ENCODE measurements around the gene SMIM10L2A. TPM values are rescaled to one million over a fixed set of nuclear protein-coding genes. Genes with fewer than 3 reads are reported as not detected.
"Not testable (repeated sequence)": the region's sequence is repeated elsewhere in the genome, so short reads cannot be mapped to it uniquely, and the experiment has no call there.

SMIM10L2A gene
- total and polyA plus RNA-seq, 9 donors: 1.6 to 2.8 (median 2.1) TPM

GRCh38 chrX:135449637-135450550 lies 28.1 kb downstream of the SMIM10L2A start:
- Histone ChIP-seq H3K4me3 (ENCODE audit: low read length) (no peak overlapping the region), H3K27ac (ENCODE audit: low read length) (no peak overlapping the region), H3K36me3 (ENCODE audit: control insufficient read depth, insufficient read depth, low read length) (no peaks in the 10 kb centered on the region), H3K27me3 (ENCODE audit: control insufficient read depth, insufficient read depth, low read length) (peaks cover 18% of the 10 kb centered on the region), H3K9me3 (replicated peaks; ENCODE audit: control insufficient read depth, low read depth, low read length) (no peaks in the 10 kb centered on the region), H3K4me1 (ENCODE audit: control insufficient read depth, insufficient read depth, low read length) (no peaks in the 10 kb centered on the region)
- WGBS (ENCODE audit: insufficient coverage): 65% methylated on average over 8 of the region's 8 CpGs
- DNase-seq: no peak

- Histone ChIP-seq H3K27ac (ENCODE audit: low read length) (no peak overlapping the region), H3K4me3 (ENCODE audit: low read length) (no peak overlapping the region), H3K27me3 (ENCODE audit: control insufficient read depth, insufficient read depth, low read length) (peaks cover 19% of the 10 kb centered on the region), H3K9me3 (replicated peaks; ENCODE audit: control insufficient read depth, low read depth, low read length) (no peaks in the 10 kb centered on the region), H3K4me1 (ENCODE audit: control insufficient read depth, insufficient read depth, low read length) (no peaks in the 10 kb centered on the region), H3K36me3 (ENCODE audit: control insufficient read depth, insufficient read depth, low read length) (no peaks in the 10 kb centered on the region)
- no peak for DNase-seq
- no CpG with 5 or more reads among the region's 3 CpGs for WGBS (ENCODE audit: insufficient coverage)
Observed at GRCh38 chrX:135453381-135453780, 31.6 kb downstream of the SMIM10L2A start.

- WGBS (ENCODE audit: insufficient coverage): 16% methylated on average over 3 of the region's 4 CpGs
- DNase-seq: no peak
- Histone ChIP-seq H3K27ac (ENCODE audit: low read length) (no peak overlapping the region), H3K36me3 (ENCODE audit: control insufficient read depth, insufficient read depth, low read length) (no peaks in the 10 kb centered on the region), H3K27me3 (ENCODE audit: control insufficient read depth, insufficient read depth, low read length) (peaks cover 15% of the 10 kb centered on the region), H3K4me3 (ENCODE audit: low read length) (no peak overlapping the region), H3K9me3 (replicated peaks; ENCODE audit: control insufficient read depth, low read depth, low read length) (no peaks in the 10 kb centered on the region), H3K4me1 (ENCODE audit: control insufficient read depth, insufficient read depth, low read length) (no peaks in the 10 kb centered on the region)
Observed at GRCh38 chrX:135454816-135455215, 33.1 kb downstream of the SMIM10L2A start.

- not testable (repeated sequence) for H3K9me3 ChIP-seq (replicated peaks; ENCODE audit: control insufficient read depth, low read depth, low read length); H3K4me3 ChIP-seq (ENCODE audit: low read length); H3K36me3 ChIP-seq (ENCODE audit: control insufficient read depth, insufficient read depth, low read length); H3K4me1 ChIP-seq (ENCODE audit: control insufficient read depth, insufficient read depth, low read length); H3K27ac ChIP-seq (ENCODE audit: low read length); DNase-seq
- peaks cover 19% of the 10 kb centered on the region for H3K27me3 ChIP-seq (ENCODE audit: control insufficient read depth, insufficient read depth, low read length)
- WGBS (ENCODE audit: insufficient coverage): no CpG with 5 or more reads among the region's 2 CpGs
Observed at GRCh38 chrX:135461756-135462155, 40.0 kb downstream of the SMIM10L2A start.

GRCh38 chrX:135463937-135464336 lies 42.2 kb downstream of the SMIM10L2A start:
- DNase-seq: no peak
- peaks cover 19% of the 10 kb centered on the region for H3K27me3 ChIP-seq (ENCODE audit: control insufficient read depth, insufficient read depth, low read length)
- no peak overlapping the region for H3K4me3 ChIP-seq (ENCODE audit: low read length)
- WGBS (ENCODE audit: insufficient coverage): 86% methylated on average over 1 of the region's 2 CpGs
- H3K36me3 ChIP-seq (ENCODE audit: control insufficient read depth, insufficient read depth, low read length): no peaks in the 10 kb centered on the region
- no peaks in the 10 kb centered on the region for H3K4me1 ChIP-seq (ENCODE audit: control insufficient read depth, insufficient read depth, low read length)
- H3K27ac ChIP-seq (ENCODE audit: low read length): no peak overlapping the region
- H3K9me3 ChIP-seq (replicated peaks; ENCODE audit: control insufficient read depth, low read depth, low read length): no peaks in the 10 kb centered on the region

GRCh38 chrX:135476378-135476777 lies 54.6 kb downstream of the SMIM10L2A start:
- Histone ChIP-seq H3K4me3 (ENCODE audit: low read length) (no peak overlapping the region), H3K4me1 (ENCODE audit: control insufficient read depth, insufficient read depth, low read length) (no peaks in the 10 kb centered on the region), H3K27me3 (ENCODE audit: control insufficient read depth, insufficient read depth, low read length) (peaks cover 4% of the 10 kb centered on the region), H3K36me3 (ENCODE audit: control insufficient read depth, insufficient read depth, low read length) (no peaks in the 10 kb centered on the region), H3K27ac (ENCODE audit: low read length) (no peak overlapping the region), H3K9me3 (replicated peaks; ENCODE audit: control insufficient read depth, low read depth, low read length) (no peaks in the 10 kb centered on the region)
- WGBS (ENCODE audit: insufficient coverage): no CpG with 5 or more reads among the region's 3 CpGs
- no peak for DNase-seq

- Histone ChIP-seq H3K9me3 (replicated peaks; ENCODE audit: control insufficient read depth, low read depth, low read length) (no peaks in the 10 kb centered on the region), H3K4me3 (ENCODE audit: low read length) (no peak overlapping the region), H3K4me1 (ENCODE audit: control insufficient read depth, insufficient read depth, low read length) (no peaks in the 10 kb centered on the region), H3K27ac (ENCODE audit: low read length) (no peak overlapping the region), H3K36me3 (ENCODE audit: control insufficient read depth, insufficient read depth, low read length) (no peaks in the 10 kb centered on the region), H3K27me3 (ENCODE audit: control insufficient read depth, insufficient read depth, low read length) (peaks cover 4% of the 10 kb centered on the region)
- WGBS (ENCODE audit: insufficient coverage): no CpG with 5 or more reads among the region's 3 CpGs
- peak; percentile 75 for DNase-seq
Observed at GRCh38 chrX:135477576-135477975, 55.8 kb downstream of the SMIM10L2A start.

Other genes starting within 250 kb of the SMIM10L2A start
- not detected for gene ETDA, start 169.9 kb upstream of the SMIM10L2A start, total RNA-seq
- not detected for gene ETDA, start 169.9 kb upstream of the SMIM10L2A start, polyA plus RNA-seq (ENCODE audit: insufficient read depth in 1 of 8, insufficient read length in 8 of 8, low replicate concordance in 1 of 8)
- not detected for gene ETDC, start 112.5 kb upstream of the SMIM10L2A start, total RNA-seq
- under 1 TPM in 1 of 8 donors, not detected in 7; 0.80 TPM for gene ETDC, start 112.5 kb upstream of the SMIM10L2A start, polyA plus RNA-seq (ENCODE audit: insufficient read depth in 1 of 8, insufficient read length in 8 of 8, low replicate concordance in 1 of 8)
- gene ZNF75D, start 77.8 kb upstream of the SMIM10L2A start, total RNA-seq: 9.3 TPM
- 10 to 100 TPM in 5 of 8 donors, 1 to 10 TPM in 3; 7.8 to 16.0 (median 11.0) TPM for gene ZNF75D, start 77.8 kb upstream of the SMIM10L2A start, polyA plus RNA-seq (ENCODE audit: insufficient read depth in 1 of 8, insufficient read length in 8 of 8, low replicate concordance in 1 of 8)
- 15.5 TPM for gene ZNF449, start 77.1 kb upstream of the SMIM10L2A start, total RNA-seq
- 10 to 100 TPM in 7 of 8 donors, 1 to 10 TPM in 1; 8.2 to 15.0 (median 11.1) TPM for gene ZNF449, start 77.1 kb upstream of the SMIM10L2A start, polyA plus RNA-seq (ENCODE audit: insufficient read depth in 1 of 8, insufficient read length in 8 of 8, low replicate concordance in 1 of 8)
- 11.3 TPM for gene INTS6L, start 98.7 kb downstream of the SMIM10L2A start, total RNA-seq
- 10 to 100 TPM in 5 of 8 donors, 1 to 10 TPM in 3; 7.6 to 16.1 (median 11.5) TPM for gene INTS6L, start 98.7 kb downstream of the SMIM10L2A start, polyA plus RNA-seq (ENCODE audit: insufficient read depth in 1 of 8, insufficient read length in 8 of 8, low replicate concordance in 1 of 8)